AG04450 (cell line): ENCODE data around the gene ZRSR2. TPM values are rescaled to one million over a fixed set of nuclear protein-coding genes. Genes with fewer than 3 reads are reported as not detected.

Experiments used
- CTCF ChIA-PET: fragments of 300-600, 350-600 bp; formaldehyde crosslinking; extraction: SDS; loops from one replicate; lab custom pipeline; 2022; ENCODE audit warnings: antibody characterized with exemption, inconsistent platforms; lab: Charles Lee
- POLR2A ChIA-PET: fragments of 350-600 bp; formaldehyde crosslinking; extraction: SDS; loops from one replicate; lab custom pipeline; 2021; ENCODE audit warnings: antibody characterized with exemption, inconsistent platforms; lab: Yijun Ruan, JAX
- DNase-seq: peaks from one replicate; pipeline ENCODE4 v3.0.0-alpha.2; 2011; ENCODE audit warnings: low read depth, low spot score
- H3K27ac ChIP-seq: one replicate; pipeline ENCODE4 v1.5.1; 2012; ENCODE audit warnings: low read depth, low read length, control low read depth
- H3K27me3 ChIP-seq: one replicate; pipeline ENCODE4 v1.6.0; 2012; ENCODE audit warnings: low read length; ENCODE audit not compliant: control insufficient read depth, insufficient read depth
- H3K4me3 ChIP-seq: 2 replicates; pipeline ENCODE4 v1.5.1; 2011; ENCODE audit warnings: mild to moderate bottlenecking, low read depth, low read length, control low read depth
- H3K9me3 ChIP-seq: 2 replicates; pipeline ENCODE4 v1.5.1; 2012; ENCODE audit warnings: low read length; ENCODE audit not compliant: control insufficient read depth, insufficient read depth
- CTCF ChIP-seq: IDR thresholded peaks from 2 replicates; pipeline ENCODE4 v1.5.1; 2011; ENCODE audit warnings: low read depth, low read length, control low read depth, inconsistent platforms
- polyA plus RNA-seq: library from polyadenylated mRNA; depleted of rRNA; stranded (reverse); fragments of >200 nt; gene quantifications from 2 replicates; pipeline ENCODE4 v1.2.3, GENCODE V29; 2011

Gene ZRSR2
- polyA plus RNA-seq, 1 experiment: 7.7 TPM

- DNase-seq: no peak
- Histone ChIP-seq H3K27me3 (no peaks in the 10 kb centered on the region), H3K4me3 (no peak overlapping the region), H3K9me3 (no peaks in the 10 kb centered on the region), H3K27ac (no peak overlapping the region)
- no peak for TF ChIP-seq CTCF
- ChIA-PET CTCF (interaction anchor here (0.7 kb wide), 1 partner anchor 641 kb away, joined by 3 read pairs; no protein-coding TSS in a partner anchor), POLR2A (no interaction called here)
Observed at GRCh38 chrX:15804563-15804962, 14.3 kb downstream of the ZRSR2 start.

- ChIA-PET POLR2A (no interaction called here), CTCF (no interaction called here)
- no peaks in the 10 kb centered on the region for H3K27me3 ChIP-seq
- no peaks in the 10 kb centered on the region for H3K9me3 ChIP-seq
- H3K4me3 ChIP-seq: no peak overlapping the region
- TF ChIP-seq CTCF: no peak
- no peak overlapping the region for H3K27ac ChIP-seq
- no peak for DNase-seq
Observed at GRCh38 chrX:15808254-15808653, 18.0 kb downstream of the ZRSR2 start.

GRCh38 chrX:15812192-15812938, 22.1 kb downstream of the ZRSR2 start:
- H3K27me3 ChIP-seq: no peaks in the 10 kb centered on the region
- H3K27ac ChIP-seq: no peak overlapping the region
- no peak overlapping the region for H3K4me3 ChIP-seq
- no peaks in the 10 kb centered on the region for H3K9me3 ChIP-seq
- DNase-seq: no peak
- CTCF ChIA-PET: no interaction called here
- TF ChIP-seq CTCF: no peak
- POLR2A ChIA-PET: no interaction called here

GRCh38 chrX:15813416-15813815, 23.1 kb downstream of the ZRSR2 start:
- Histone ChIP-seq H3K27me3 (no peaks in the 10 kb centered on the region), H3K9me3 (no peaks in the 10 kb centered on the region), H3K4me3 (no peak overlapping the region), H3K27ac (no peak overlapping the region)
- ChIA-PET POLR2A (no interaction called here), CTCF (no interaction called here)
- DNase-seq: no peak
- TF ChIP-seq CTCF: no peak

- Histone ChIP-seq H3K9me3 (no peaks in the 10 kb centered on the region), H3K27me3 (no peaks in the 10 kb centered on the region), H3K27ac (no peak overlapping the region), H3K4me3 (no peak overlapping the region)
- POLR2A ChIA-PET: no interaction called here
- CTCF ChIA-PET: interaction anchor here (0.5 kb wide), 1 partner anchor 856 kb away, joined by 6 read pairs; no protein-coding TSS in a partner anchor
- no peak for TF ChIP-seq CTCF
- no peak for DNase-seq
Observed at GRCh38 chrX:15814771-15815365, 24.6 kb downstream of the ZRSR2 start.
